BE2C (cell line): ENCODE results near the gene CRYGN.

ENCODE experiments used
- DNase-seq: peaks from one replicate; pipeline ENCODE4 v3.0.0-alpha.2; 2020
- H3K27me3 ChIP-seq: fragments of 250-450 bp; sonication (Bioruptor Pico); 2 replicates; pipeline ENCODE4 v1.5.1; 2020; ENCODE audit warnings: mild to moderate bottlenecking
- H3K36me3 ChIP-seq: fragments of 250-450 bp; sonication (Bioruptor Pico); 2 replicates; pipeline ENCODE4 v1.5.1; 2020; ENCODE audit warnings: mild to moderate bottlenecking
- H3K4me1 ChIP-seq: fragments of 250-450 bp; sonication (Bioruptor Pico); 2 replicates; pipeline ENCODE4 v1.5.1; 2020
- H3K4me3 ChIP-seq: 2 replicates; pipeline ENCODE4 v1.5.1; 2011; ENCODE audit warnings: low read depth, low read length
- H3K9me3 ChIP-seq: fragments of 250-450 bp; sonication (Bioruptor Pico); 2 replicates; pipeline ENCODE4 v1.5.1; 2020
- CTCF ChIP-seq: IDR thresholded peaks from 2 replicates; pipeline ENCODE4 v1.5.1; 2012; ENCODE audit warnings: mild to moderate bottlenecking, low read depth, low read length

The CRYGN gene

GRCh38 chr7:151435103-151435916 is 4.6 kb downstream of the CRYGN start:
- Histone ChIP-seq H3K9me3 (no peaks in the 10 kb centered on the region), H3K36me3 (no peaks in the 10 kb centered on the region), H3K4me1 (no peaks in the 10 kb centered on the region; the same call in 1 of the 2 replicates), H3K27me3 (no peaks in the 10 kb centered on the region), H3K4me3 (no peak overlapping the region)
- TF ChIP-seq CTCF: no peak
- DNase-seq: no peak

GRCh38 chr7:151434549-151434948 is 5.4 kb downstream of the CRYGN start:
- DNase-seq: no peak
- H3K36me3 ChIP-seq: no peaks in the 10 kb centered on the region
- TF ChIP-seq CTCF: no peak
- H3K4me1 ChIP-seq: no peaks in the 10 kb centered on the region; the same call in 1 of the 2 replicates
- no peaks in the 10 kb centered on the region for H3K27me3 ChIP-seq
- no peak overlapping the region for H3K4me3 ChIP-seq
- no peaks in the 10 kb centered on the region for H3K9me3 ChIP-seq

- Histone ChIP-seq H3K36me3 (no peaks in the 10 kb centered on the region), H3K9me3 (no peaks in the 10 kb centered on the region), H3K4me1 (no peaks in the 10 kb centered on the region; the same call in 1 of the 2 replicates), H3K27me3 (no peaks in the 10 kb centered on the region), H3K4me3 (no peak overlapping the region)
- no peak for DNase-seq
- no peak for TF ChIP-seq CTCF
Observed at GRCh38 chr7:151433721-151434400, 6.1 kb downstream of the CRYGN start.

GRCh38 chr7:151432658-151433521 is 7.1 kb downstream of the CRYGN start:
- Histone ChIP-seq H3K36me3 (no peaks in the 10 kb centered on the region), H3K4me1 (no peaks in the 10 kb centered on the region; the same call in 1 of the 2 replicates), H3K27me3 (no peaks in the 10 kb centered on the region), H3K4me3 (no peak overlapping the region), H3K9me3 (no peaks in the 10 kb centered on the region)
- TF ChIP-seq CTCF: no peak
- no peak for DNase-seq

GRCh38 chr7:151431768-151432311 is 8.1 kb downstream of the CRYGN start:
- DNase-seq: no peak
- no peaks in the 10 kb centered on the region; the same call in 1 of the 2 replicates for H3K4me1 ChIP-seq

More at GRCh38 chr7:151431768-151432311, 8.1 kb downstream of the CRYGN start:
- no peak for TF ChIP-seq CTCF
- H3K4me3 ChIP-seq: no peak overlapping the region
- H3K9me3 ChIP-seq: no peaks in the 10 kb centered on the region
- no peaks in the 10 kb centered on the region for H3K27me3 ChIP-seq
- no peaks in the 10 kb centered on the region for H3K36me3 ChIP-seq
